GM21825 (cell line): ENCODE data around the gene SPSB3.
"Not testable (repeated sequence)": the region's sequence is repeated elsewhere in the genome, so short reads cannot be mapped to it uniquely, and the experiment has no call there.

Source experiments
- ATAC-seq: cut with Tn5 transposase; IDR thresholded peaks from one replicate; pipeline ENCODE4 v1.9.1; 2021; ENCODE audit warnings: mild to moderate bottlenecking, moderate library complexity; ENCODE audit not compliant: unreplicated experiment

The SPSB3 gene

DNA sequence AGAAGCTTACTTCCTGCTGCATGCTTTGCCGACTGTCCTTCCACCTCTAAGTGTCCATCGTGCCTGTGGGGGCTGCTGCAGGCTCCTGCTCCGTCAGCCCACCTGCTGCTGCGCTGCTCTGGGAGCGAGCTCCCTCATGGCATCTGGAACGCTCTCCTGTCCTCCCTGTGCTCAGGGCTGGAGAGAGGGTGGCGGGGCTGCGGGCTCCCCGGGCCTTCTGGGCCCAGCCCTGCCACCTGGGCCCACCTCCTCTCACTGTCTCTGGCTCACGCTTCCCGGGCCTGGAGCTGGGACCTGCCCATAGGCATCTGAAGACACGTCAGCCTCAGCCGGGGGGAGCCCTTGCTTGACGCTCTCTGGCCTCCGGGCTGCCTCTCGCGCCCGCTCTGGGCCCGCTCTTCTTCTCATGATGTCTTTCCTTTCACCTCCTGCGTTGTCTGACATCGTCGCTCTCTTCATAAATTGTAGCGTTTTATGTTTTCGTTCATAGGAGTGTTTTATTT, 38.0 kb downstream of the SPSB3 start:
- no peak for ATAC-seq

DNA sequence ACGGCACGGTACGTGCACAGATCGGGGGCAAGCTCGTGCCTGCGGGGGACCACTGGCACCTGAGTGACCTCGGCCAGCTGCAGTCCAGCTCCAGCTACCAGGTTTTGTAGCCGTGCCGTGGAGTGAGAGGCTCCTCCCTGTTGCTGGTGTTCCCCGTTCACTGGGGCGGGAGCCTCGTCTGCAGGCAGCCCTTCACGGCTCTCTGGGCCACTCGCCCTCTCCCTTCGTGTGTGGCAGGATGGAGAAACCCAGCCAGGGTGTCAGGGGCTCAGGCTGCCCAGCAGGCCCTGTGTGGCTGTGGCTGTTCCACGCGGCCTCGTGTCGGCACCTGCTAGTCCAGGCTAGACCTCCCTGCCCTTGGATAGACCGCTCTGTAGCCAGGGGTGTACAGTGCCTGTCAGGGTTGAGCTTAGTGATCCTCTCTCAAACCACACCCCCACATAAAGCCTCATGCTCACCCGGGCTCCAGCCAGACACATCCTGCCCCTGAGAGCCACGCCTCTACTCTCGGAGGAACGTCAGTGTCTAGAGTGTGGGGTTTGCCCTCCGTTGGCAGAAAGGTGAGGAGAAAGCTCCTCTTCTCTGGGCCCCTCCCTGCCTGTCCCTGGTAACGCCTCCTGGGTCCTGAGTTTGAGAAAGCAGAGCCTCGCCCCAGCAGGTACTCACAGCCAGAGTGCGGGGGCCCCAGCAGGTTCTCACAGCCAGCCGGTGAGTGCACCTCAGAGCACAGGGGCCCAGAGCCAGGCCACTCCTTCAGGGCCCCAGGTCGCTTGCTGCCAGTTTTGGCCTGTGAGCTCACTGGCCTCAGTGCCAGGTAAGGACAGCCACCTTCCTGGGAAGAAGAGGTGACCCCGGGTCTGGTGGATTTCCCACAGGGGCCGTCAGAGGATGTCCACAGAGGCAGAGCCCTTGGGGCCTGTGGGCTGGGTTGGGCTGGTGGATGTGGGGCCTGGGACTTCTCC, 38.7 kb downstream of the SPSB3 start:
- no peak for ATAC-seq

DNA sequence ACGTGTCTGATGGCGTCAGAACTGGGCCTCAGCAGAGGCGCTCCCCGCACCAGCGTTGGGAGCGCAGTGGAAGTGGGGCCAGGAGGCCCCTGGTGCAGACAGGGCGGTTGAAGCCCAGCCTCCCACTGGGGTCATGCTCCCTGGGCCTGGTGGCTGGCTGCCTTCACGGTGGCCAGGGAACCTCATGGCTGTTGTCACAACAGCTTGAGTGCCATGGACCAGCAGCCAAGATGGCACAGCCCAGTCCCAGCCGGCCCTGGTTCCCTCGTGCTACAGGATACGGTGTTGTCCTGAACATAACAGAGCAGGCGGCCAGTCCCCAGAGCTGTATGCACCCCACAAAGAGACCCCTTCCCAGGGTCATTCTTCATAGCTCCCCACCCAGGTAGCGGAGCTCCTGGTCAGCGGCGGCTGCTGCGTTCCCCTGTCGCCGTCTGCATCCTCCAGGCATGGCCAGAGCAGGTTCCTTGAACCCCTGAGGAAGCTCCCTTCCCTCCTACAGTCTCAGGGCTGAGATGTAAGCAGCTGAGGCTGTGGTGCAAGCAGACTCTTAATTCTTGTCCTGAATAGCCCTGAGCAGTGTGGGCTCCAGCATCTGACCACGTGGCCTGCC, 40.7 kb downstream of the SPSB3 start:
- no peak for ATAC-seq

DNA sequence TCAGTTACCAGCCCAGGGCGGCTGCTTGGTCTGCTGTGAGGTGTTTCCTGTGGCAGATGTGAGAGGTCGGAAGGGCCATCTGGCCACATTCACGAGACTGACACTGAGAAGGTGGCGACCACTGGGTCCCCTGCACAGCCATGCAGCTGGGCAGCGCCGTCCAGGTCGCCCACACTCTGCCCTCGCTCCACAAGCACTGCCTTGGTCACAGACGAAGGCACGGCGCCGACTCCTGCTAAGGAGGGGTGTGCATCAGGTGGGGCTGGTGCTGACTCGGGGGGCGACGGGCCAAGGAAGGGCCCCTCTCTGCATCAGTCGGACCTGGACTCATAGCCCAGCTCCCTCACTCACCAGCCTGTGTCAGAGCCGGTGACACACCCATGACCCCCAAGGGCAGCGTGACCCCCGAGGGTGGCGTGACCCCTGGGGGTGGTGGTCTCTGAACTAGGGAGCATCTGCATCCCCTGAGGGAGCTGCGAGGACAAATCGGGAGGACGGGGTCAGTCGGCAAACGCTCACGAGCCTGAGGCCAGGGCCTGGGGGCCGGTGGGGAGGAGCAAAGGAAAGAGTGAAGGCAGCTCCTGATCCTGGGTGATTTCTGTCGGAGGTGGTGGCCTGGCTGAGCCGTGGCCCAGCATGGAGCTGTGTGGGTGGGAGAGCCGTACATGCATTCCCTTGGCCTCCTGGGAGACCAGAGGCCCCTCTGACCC, 41.4 kb downstream of the SPSB3 start:
- ATAC-seq, result no peak

DNA sequence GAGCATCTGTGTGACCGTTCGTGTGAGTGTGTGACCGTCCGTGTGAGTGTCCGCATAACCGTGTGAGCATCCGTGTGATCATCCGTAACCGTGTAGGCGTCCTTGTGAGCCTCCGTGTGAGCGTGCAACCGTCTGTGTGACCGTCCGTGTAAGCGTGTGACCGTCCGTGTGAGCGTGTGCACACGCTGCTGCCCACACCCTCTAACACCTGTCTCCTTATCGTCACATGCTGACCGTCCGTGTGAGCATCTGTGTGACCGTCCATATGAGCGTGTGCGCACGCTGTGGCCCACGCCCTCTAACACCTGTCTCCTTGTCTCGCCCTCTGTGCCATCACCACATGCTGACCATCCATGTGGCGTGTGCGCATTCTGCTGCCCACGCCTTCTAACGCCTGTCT, 42.1 kb downstream of the SPSB3 start:
- ATAC-seq, result no peak

DNA sequence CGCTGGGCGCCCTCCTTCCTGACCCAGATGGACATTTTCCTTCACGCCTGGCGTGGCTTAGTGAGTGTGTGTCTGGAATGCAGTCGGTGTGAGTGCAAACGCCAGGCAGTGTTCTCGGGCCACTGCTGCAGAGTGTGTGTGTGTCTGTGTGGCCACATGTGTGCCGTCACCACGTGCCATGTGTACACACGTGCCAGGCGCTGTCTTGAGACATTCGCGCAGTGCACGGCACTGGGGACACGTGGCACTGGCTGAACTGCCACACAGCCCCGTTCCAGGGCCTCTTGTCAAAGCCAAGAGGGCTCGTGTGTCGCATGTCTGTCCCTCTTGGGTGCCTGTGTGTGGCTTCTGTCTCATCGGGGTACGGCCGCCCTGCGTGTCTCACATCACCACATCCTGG, 47.6 kb downstream of the SPSB3 start:
- ATAC-seq, result no peak

DNA sequence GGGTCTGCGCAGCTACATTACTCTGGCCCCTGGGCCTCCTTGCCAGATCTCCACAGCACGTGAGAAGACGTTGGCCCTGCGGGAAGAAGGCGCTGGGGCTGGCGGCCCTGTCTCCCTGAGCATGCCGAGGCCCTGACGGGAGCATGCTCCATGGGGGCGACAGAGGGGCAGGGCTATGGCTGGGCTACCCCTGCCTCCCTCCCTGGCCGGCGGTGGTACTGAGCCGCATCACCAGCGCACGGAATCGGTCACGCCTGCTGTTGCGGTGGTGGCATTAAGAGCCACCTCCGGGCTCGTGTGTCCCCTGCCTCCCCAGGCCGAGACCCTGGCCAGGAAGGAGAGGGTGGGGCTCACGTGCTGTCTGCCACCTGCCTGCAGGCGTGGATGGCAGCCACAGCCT, 48.2 kb downstream of the SPSB3 start:
- ATAC-seq, result no peak

DNA sequence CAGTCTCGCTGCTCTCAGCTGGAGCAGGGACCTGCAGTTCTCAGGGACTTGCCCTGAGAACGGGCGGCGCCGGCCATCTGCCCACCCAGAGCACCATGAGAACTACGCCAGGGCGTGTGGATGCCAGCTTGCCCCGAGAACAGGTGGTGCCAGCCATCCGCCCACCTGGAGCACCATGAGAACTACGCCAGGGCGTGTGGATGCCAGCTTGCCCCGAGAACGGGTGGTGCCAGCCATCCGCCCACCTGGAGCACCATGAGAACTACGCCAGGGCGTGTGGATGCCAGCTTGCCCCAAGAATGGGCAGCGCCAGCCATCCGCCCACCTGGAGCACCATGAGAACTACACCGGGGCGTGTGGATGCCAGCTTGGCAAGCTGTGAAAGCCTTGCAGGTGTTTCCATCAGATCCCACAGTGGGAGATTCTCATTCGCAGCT, 49.8 kb downstream of the SPSB3 start:
- ATAC-seq, result not testable (repeated sequence)

DNA sequence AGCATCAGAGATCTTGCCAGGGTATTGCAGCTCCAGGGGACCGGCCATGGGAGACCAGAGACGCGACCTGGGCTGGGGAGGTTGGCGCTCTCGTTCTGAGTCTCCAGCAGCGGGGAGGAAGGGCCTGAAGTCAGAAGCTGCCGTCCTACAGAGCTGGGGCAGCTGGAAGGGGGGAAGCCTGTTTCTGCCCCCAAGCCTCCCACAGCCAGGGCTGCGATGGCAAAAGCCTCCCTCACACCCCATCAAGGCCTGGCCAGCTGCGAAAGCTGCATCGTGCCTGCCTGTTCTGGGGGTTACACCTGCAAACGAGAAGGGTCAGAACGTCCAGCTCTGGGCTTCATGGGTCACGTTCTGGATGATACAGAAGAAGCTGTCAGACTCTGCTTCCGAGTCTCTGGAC, 50.3 kb downstream of the SPSB3 start:
- ATAC-seq, result no peak

DNA sequence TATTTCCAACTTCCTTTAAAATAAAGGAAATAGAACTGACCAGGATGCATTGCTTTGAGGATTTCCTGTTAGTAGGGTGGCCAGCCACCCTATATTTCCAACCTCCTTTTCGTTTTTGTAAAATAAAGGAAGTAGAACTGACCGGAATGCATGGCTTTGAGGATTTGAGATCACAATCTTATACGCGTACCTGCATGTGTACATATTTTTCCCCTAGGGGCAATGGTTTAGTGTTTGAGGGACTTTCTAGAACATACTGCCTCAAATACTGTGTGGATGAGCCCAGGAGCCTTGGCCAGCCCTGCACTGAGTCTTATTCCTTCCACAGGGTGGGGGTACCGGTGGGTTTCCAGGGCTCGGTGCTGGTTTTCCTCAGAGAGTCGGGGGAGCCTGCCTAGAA, 50.8 kb downstream of the SPSB3 start:
- no peak for ATAC-seq

DNA sequence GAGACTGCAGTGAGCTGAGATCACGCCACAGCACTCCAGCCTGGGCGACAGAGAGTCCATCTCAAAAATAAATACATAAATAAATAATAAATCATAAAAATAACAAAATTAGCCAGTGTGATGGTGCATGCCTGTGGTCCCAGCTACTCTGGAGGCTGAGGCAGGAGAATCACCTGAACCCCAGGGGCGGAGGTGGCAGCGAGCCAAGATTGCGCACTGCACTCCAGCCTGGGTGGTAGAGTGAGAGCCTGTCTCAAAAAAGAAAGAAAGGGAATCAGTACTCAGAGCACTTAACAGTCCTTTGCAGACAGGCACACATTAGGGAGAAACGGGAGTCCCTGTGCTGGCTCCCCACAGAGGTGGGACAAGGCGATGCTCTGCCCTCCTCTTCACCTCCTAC, 51.3 kb downstream of the SPSB3 start:
- ATAC-seq, result no peak

DNA sequence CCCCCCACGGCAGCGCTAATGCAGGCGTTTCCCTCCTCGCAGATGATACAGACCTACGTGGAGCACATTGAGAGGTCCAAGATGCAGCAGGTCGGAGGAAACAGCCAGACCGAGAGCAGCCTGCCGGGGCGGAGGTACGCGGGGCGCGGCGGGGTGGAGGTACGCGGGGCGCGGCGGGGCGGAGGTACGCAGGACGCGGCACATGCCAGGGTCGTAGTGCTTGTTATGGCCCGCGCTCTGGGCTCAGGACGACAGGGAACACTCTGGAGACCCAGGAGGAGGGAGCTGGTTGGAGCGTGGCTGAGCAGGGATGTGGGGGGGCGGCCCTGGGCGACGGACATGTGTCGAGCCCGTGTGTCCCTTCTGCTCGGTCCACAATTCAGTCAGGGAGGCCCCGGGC, 52.9 kb downstream of the SPSB3 start:
- ATAC-seq, result no peak

DNA sequence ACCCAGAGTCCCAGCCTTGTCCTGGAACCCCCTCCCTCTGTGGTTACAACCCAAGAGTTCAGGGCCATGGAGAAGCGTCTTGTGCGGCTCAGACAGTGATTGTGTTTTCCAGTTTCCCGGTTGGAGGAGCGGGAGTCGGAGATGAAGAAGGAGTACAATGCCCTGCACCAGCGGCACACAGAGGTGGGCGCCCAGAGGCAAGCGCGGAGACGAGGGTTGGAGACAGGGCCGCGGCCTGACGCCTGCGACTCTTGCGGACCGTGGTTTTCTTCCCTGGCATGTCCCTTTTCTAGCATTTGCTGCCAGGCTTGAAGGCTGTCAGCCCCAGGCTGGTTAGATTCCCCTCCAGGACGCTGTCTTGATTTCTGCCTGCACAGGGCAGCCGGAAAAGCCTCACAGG, 53.3 kb downstream of the SPSB3 start:
- ATAC-seq, result no peak

DNA sequence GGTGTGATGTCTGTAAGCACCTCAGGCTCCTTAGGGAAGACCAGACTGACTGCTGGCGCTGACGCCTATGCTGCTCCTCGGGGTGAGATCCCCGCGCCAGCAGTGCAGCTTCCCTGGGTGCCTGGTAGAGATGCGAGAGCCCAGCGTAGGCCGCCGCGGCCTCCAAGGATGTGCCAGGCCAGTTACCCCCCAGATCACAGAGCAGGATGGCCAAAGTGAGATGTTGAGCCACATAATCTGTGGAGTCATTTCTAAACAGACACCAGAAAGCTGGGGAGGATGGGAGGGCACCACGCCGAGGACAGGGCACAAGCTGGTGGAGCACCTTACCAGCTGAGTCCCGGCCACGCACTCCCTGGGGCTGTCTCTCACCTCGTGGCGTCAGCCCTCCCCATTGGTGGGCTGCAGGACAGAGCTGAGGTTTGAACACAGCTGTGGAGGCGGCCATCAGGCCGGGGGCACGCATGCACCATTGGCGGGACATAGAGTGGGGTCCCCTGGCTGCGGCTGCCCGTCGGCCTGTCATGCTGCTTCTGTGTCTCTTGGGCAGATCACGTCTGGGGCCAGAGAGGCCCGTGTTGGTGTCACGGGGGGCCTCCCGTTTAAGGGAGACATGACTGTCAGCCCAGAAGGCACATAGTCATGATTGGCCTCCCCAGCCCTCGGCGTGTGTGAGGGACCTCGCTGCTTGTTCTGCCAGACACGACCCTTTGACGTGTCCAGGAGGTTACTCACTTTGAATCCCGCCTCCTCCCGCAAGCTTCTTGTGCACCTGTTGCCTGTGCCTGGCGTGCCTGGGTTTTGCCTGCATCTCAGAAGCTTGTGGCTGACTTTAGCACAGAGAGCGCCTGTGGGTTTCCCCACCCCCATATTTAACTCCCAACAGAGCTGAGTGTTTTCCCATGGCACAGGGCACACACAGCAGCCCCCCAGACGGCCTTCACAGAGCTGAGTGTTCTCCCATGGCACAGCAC, 54.4 kb downstream of the SPSB3 start:
- no peak for ATAC-seq
